Measurements from ENCODE around the gene IKBIP. TPM values are rescaled to one million over a fixed set of nuclear protein-coding genes. Genes with fewer than 3 reads are reported as not detected.

The IKBIP gene, protein sequence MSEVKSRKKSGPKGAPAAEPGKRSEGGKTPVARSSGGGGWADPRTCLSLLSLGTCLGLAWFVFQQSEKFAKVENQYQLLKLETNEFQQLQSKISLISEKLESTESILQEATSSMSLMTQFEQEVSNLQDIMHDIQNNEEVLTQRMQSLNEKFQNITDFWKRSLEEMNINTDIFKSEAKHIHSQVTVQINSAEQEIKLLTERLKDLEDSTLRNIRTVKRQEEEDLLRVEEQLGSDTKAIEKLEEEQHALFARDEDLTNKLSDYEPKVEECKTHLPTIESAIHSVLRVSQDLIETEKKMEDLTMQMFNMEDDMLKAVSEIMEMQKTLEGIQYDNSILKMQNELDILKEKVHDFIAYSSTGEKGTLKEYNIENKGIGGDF
- 15.2 TPM for total RNA-seq
- long read RNA-seq, transcript IKBIP-202 (3 exons, 1,645 nt) = minor isoform, 12 of 38 reads
- long read RNA-seq, transcript IKBIP-201 (3 exons, 3,189 nt) = major isoform, 22 of 38 reads
- long read RNA-seq, partial matches to known transcripts = 0 of 38 reads
- long read RNA-seq, other reads (novel, unspliced or antisense) = 2 of 38 reads

- H3K36me3 ChIP-seq = peaks cover 16% of the 10 kb centered on the region
- intact Hi-C loops (cut with DNase I) = no loop called here
- TF ChIP-seq CTCF (IDR thresholded peaks at IDR 0.05) = no peak
Observed at GRCh38 chr12:98644712-98645571, at the start of gene IKBIP, which contains the start of gene APAF1. Gene IKBIP, minus strand, starts transcription at chr12:98644788. Its CDS starts 87 bp downstream, at chr12:98644701. Gene APAF1, plus strand, starts transcription at chr12:98645290. Its CDS starts 3,070 bp downstream, at chr12:98648360.

DNA sequence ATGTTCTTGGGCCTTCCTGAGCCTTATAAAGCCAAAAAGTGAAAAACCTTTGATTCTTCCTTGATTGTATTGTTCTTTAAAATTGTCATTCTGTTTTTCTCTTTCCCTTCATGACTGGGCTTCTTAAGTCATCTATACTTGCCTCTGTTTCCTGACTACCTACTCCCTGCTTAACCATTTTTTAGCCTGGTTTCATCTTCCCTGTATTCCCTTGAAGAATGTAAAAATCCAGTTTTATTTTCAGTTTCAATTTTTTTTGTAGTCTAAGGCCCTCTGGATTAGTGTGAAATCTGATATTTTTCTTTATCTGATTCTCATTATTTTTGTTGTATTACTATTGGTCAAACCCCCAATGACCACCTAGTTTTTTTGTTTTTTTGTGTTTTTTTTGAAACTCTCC, 46.8 kb upstream of the IKBIP start:
- DNase-seq = no peak
- ATAC-seq = no peak
- intact Hi-C loops (cut with DNase I) = no loop called here
- H3K4me3 ChIP-seq = no peak overlapping the region
- H3K4me1 ChIP-seq = no peaks in the 10 kb centered on the region
- no peaks in the 10 kb centered on the region for H3K27me3 ChIP-seq
- no peak for TF ChIP-seq CTCF (IDR thresholded peaks at IDR 0.05)
- no peak overlapping the region for H3K27ac ChIP-seq
- peaks cover 56% of the 10 kb centered on the region for H3K36me3 ChIP-seq
- H3K9me3 ChIP-seq = no peaks in the 10 kb centered on the region

More at GRCh38 chr12:98644712-98645571, at the start of gene IKBIP, which contains the start of gene APAF1:
- H3K4me3 ChIP-seq = peak within 1 kb of the TSS; percentile 96
- ATAC-seq = peak; percentile 99
- H3K9me3 ChIP-seq = no peaks in the 10 kb centered on the region
- peaks cover 18% of the 10 kb centered on the region for H3K4me1 ChIP-seq
- peak; percentile 99 for DNase-seq
- H3K27ac ChIP-seq = peak within 1 kb of the TSS; percentile 88
- H3K27me3 ChIP-seq = no peaks in the 10 kb centered on the region

GRCh38 chr12:98686603-98687002, 42.0 kb upstream of the IKBIP start:
- H3K4me3 ChIP-seq = no peak overlapping the region
- H3K27ac ChIP-seq = no peak overlapping the region
- H3K27me3 ChIP-seq = no peaks in the 10 kb centered on the region
- ATAC-seq (no peak), DNase-seq (no peak)
- H3K9me3 ChIP-seq = no peaks in the 10 kb centered on the region
- no peaks in the 10 kb centered on the region for H3K4me1 ChIP-seq
- intact Hi-C loops (cut with DNase I) = no loop called here
- TF ChIP-seq CTCF (IDR thresholded peaks at IDR 0.05) = no peak
- H3K36me3 ChIP-seq = peaks cover 83% of the 10 kb centered on the region

DNA sequence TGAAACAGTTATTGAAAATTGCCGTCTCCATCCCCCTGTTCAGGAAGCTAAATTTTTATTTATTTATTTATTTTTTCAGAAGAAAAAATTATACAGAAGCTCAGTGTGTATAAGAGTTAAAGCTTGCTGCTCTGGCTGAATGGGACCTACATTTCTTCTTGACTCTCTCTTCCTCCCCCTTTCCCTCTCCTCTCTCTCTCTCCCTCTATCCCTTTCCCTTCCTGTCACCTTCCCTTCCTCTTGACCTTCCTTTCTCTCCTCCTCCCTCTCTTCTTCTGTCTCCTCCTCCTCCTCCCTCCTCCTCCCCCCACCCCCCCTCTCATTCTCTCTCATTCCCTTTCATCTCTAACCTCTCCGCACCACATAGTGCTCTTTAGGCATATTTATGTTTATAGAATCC, 39.6 kb upstream of the IKBIP start:
- no peak overlapping the region for H3K4me3 ChIP-seq
- H3K36me3 ChIP-seq = peaks cover 97% of the 10 kb centered on the region
- TF ChIP-seq CTCF (IDR thresholded peaks at IDR 0.05) = no peak
- no peaks in the 10 kb centered on the region for H3K4me1 ChIP-seq
- intact Hi-C loops (cut with DNase I) = no loop called here
- ATAC-seq = no peak
- H3K27me3 ChIP-seq = no peaks in the 10 kb centered on the region
- no peaks in the 10 kb centered on the region for H3K9me3 ChIP-seq
- no peak overlapping the region for H3K27ac ChIP-seq
- no peak for DNase-seq

DNA sequence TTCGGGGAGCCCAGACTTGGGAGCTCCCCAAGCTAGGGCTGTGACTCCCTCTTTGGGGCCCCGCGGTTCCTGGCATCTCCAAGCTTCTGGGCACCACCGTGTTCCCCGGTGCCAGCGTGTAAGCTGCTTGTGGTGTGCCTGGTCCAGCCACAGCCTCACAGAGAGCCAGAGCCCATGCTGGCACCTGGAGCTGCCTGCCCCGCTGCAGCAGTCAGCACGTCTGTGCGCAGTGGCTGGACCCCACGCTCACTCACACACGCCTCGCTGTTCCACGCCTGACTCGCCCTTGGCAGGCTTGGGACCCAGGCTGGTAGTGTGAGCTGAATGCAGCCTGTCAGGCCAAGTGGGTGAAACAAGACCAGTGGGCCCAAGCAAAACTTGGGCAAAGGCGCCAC, 35.0 kb upstream of the IKBIP start:
- no peak for DNase-seq

More for the DNA sequence above, 35.0 kb upstream of the IKBIP start:
- H3K9me3 ChIP-seq = no peaks in the 10 kb centered on the region
- H3K36me3 ChIP-seq = peaks cover 92% of the 10 kb centered on the region
- no peak overlapping the region for H3K27ac ChIP-seq
- no peak for TF ChIP-seq CTCF (IDR thresholded peaks at IDR 0.05)
- no peaks in the 10 kb centered on the region for H3K4me1 ChIP-seq
- ATAC-seq = no peak
- intact Hi-C loops (cut with DNase I) = no loop called here
- no peaks in the 10 kb centered on the region for H3K27me3 ChIP-seq
- H3K4me3 ChIP-seq = no peak overlapping the region
